NB4 (cell line): ENCODE data around the gene BOLA2B.

Source experiments
- CTCF ChIP-seq: IDR thresholded peaks from one replicate; pipeline ENCODE4 v1.5.1; 2012; ENCODE audit warnings: low read depth, low read length
- POLR2A ChIP-seq: IDR thresholded peaks from 2 replicates; pipeline ENCODE4 v1.6.1; 2011; ENCODE audit warnings: mild to moderate bottlenecking; ENCODE audit not compliant: insufficient read length; ENCODE audit errors: extremely low read depth
- TF ChIP-seq, protein P1 (sequence below): IDR thresholded peaks from 2 replicates; pipeline ENCODE4 v1.6.1; 2011; ENCODE audit warnings: low read depth, low read length

DNA sequence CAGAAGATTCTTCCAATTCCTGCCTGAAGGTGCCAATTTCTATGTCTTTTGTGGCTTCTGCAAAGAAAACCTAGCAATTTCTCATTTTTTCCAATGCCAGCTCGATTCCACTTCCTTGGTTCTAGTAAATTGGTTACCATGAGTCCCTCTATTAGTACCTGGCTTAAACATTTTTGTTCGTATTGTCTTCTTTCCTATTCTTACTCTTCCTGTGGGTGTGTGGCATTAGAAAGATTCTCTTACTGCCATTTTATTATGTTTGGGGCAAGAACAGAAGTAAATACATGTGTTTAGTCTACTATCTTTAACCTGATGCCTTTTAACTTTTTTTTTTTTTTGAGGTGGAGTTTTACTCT, 50.1 kb downstream of the BOLA2B start:
- TF ChIP-seq CTCF (no peak), POLR2A (no peak)
- TF ChIP-seq, protein P1, sequence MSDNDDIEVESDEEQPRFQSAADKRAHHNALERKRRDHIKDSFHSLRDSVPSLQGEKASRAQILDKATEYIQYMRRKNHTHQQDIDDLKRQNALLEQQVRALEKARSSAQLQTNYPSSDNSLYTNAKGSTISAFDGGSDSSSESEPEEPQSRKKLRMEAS, result no peak
